Measurements from ENCODE around the gene SPATA31D3. TPM values are rescaled to one million over a fixed set of nuclear protein-coding genes. Genes with fewer than 3 reads are reported as not detected.
"Not testable (repeated sequence)": the region's sequence is repeated elsewhere in the genome, so short reads cannot be mapped to it uniquely, and the experiment has no call there.

The SPATA31D3 gene
- total RNA-seq, 1 experiment from 2014 or later, result not detected

GRCh38 chr9:81979196-81979595 lies 35.9 kb downstream of the SPATA31D3 start:
- DNase-seq (ENCODE audit: low spot score), result no peak

GRCh38 chr9:81980568-81980967 lies 37.3 kb downstream of the SPATA31D3 start:
- no peak for DNase-seq (ENCODE audit: low spot score)

GRCh38 chr9:81981883-81982282 lies 38.6 kb downstream of the SPATA31D3 start:
- DNase-seq (ENCODE audit: low spot score), result no peak

GRCh38 chr9:81984928-81985327 lies 41.6 kb downstream of the SPATA31D3 start:
- DNase-seq (ENCODE audit: low spot score), result no peak

GRCh38 chr9:81986051-81986450 lies 42.8 kb downstream of the SPATA31D3 start:
- no peak for DNase-seq (ENCODE audit: low spot score)

- DNase-seq (ENCODE audit: low spot score), result not testable (repeated sequence)
Measured at GRCh38 chr9:81988472-81988871, 45.2 kb downstream of the SPATA31D3 start, which contains the start of gene SPATA31D1. TSS of gene SPATA31D1 (plus strand) at chr9:81988772. CDS start at chr9:81988819, 47 bp downstream.

- no peak for DNase-seq (ENCODE audit: low spot score)
Measured at GRCh38 chr9:81989700-81990099, 46.4 kb downstream of the SPATA31D3 start.

GRCh38 chr9:81993656-81994055 lies 50.4 kb downstream of the SPATA31D3 start:
- DNase-seq (ENCODE audit: low spot score), result no peak

Other genes with a start within 250 kb of the SPATA31D3 start
- not detected in 2 replicates for gene SPATA31D4, start 15.1 kb upstream of the SPATA31D3 start, total RNA-seq (2014; rRNA removed; shearing (Covaris generic))
- gene SPATA31D1, start 45.3 kb downstream of the SPATA31D3 start, total RNA-seq (2014; rRNA removed; shearing (Covaris generic)), result not detected in 2 replicates

Measured in H4 (cell line).